Loucy (cell line): ENCODE results near the gene C17orf107.

Experiments used
- CTCF ChIP-seq: fragments of 200-600 bp; sonication (generic); conservative IDR thresholded peaks from 2 replicates; pipeline ENCODE4 v1.5.1; 2014; ENCODE audit warnings: mild to moderate bottlenecking, antibody characterized with exemption, low read length
- EZH2phosphoT487 ChIP-seq: fragments of 200-600 bp; IDR thresholded peaks from 2 replicates; pipeline ENCODE4 v1.6.1; 2018; ENCODE audit warnings: antibody characterized with exemption, mild to moderate bottlenecking, moderate library complexity, borderline replicate concordance

GRCh38 chr17:4854111-4854681 is 45.1 kb upstream of the C17orf107 start:
- no peak for TF ChIP-seq EZH2phosphoT487
- no peak for TF ChIP-seq CTCF
